ES-I3 (cell line): Measurements from ENCODE around the gene PPIP5K2.
"Not testable (repeated sequence)": the region's sequence is repeated elsewhere in the genome, so short reads cannot be mapped to it uniquely, and the experiment has no call there.

Source experiments
- H3K36me3 ChIP-seq: 2 replicates; pipeline ENCODE4 v1.6.1; 2013; ENCODE audit warnings: mild to moderate bottlenecking, low read length, control low read depth, moderate library complexity; ENCODE audit not compliant: insufficient read depth
- H3K4me1 ChIP-seq: 2 replicates; pipeline ENCODE4 v1.6.1; 2013; ENCODE audit warnings: mild to moderate bottlenecking, control low read depth, low read length; ENCODE audit not compliant: insufficient read depth
- H3K9ac ChIP-seq: 2 replicates; pipeline ENCODE4 v1.6.1; 2013; ENCODE audit warnings: low read depth, mild to moderate bottlenecking, low read length, moderate library complexity
- H3K9me3 ChIP-seq: 2 replicates; pipeline ENCODE4 v1.6.1; 2013; ENCODE audit warnings: mild to moderate bottlenecking, low read length, moderate library complexity; ENCODE audit not compliant: control insufficient read depth, insufficient read depth

PPIP5K2 gene

GRCh38 chr5:103138202-103138690 lies 18.1 kb downstream of the PPIP5K2 start:
- Histone ChIP-seq H3K9ac (no peak overlapping the region), H3K9me3 (no peaks in the 10 kb centered on the region), H3K36me3 (peaks cover 3% of the 10 kb centered on the region; the same call in 1 of the 2 replicates), H3K4me1 (no peaks in the 10 kb centered on the region)

- no peaks in the 10 kb centered on the region for H3K9me3 ChIP-seq
- peaks cover 3% of the 10 kb centered on the region; the same call in 1 of the 2 replicates for H3K36me3 ChIP-seq
- no peak overlapping the region for H3K9ac ChIP-seq
- no peaks in the 10 kb centered on the region for H3K4me1 ChIP-seq
Measured at GRCh38 chr5:103139264-103139865, 19.3 kb downstream of the PPIP5K2 start.

- H3K4me1 ChIP-seq, H3K9ac ChIP-seq: not testable (repeated sequence)
Measured at GRCh38 chr5:103142132-103142531, 22.0 kb downstream of the PPIP5K2 start.

GRCh38 chr5:103145196-103145595 lies 25.1 kb downstream of the PPIP5K2 start:
- H3K4me1 ChIP-seq: no peaks in the 10 kb centered on the region
- no peaks in the 10 kb centered on the region for H3K36me3 ChIP-seq
- no peak overlapping the region for H3K9ac ChIP-seq
- no peaks in the 10 kb centered on the region for H3K9me3 ChIP-seq

More at GRCh38 chr5:103142132-103142531, 22.0 kb downstream of the PPIP5K2 start:
- H3K9me3 ChIP-seq, H3K36me3 ChIP-seq: not testable (repeated sequence)

GRCh38 chr5:103148213-103148612 lies 28.1 kb downstream of the PPIP5K2 start:
- H3K9ac ChIP-seq: no peak overlapping the region
- H3K36me3 ChIP-seq: no peaks in the 10 kb centered on the region
- no peaks in the 10 kb centered on the region for H3K9me3 ChIP-seq
- no peaks in the 10 kb centered on the region for H3K4me1 ChIP-seq

GRCh38 chr5:103151156-103151555 lies 31.1 kb downstream of the PPIP5K2 start:
- Histone ChIP-seq H3K4me1 (no peaks in the 10 kb centered on the region), H3K9ac (no peak overlapping the region), H3K36me3 (no peaks in the 10 kb centered on the region), H3K9me3 (no peaks in the 10 kb centered on the region)

- 0 out of 2 replicates have a peak, but pooled peaks cover 3% of the 10 kb centered on the region for H3K36me3 ChIP-seq
Measured at GRCh38 chr5:103166706-103167105, 46.6 kb downstream of the PPIP5K2 start.

GRCh38 chr5:103174147-103174546 lies 54.0 kb downstream of the PPIP5K2 start:
- Histone ChIP-seq H3K4me1 (no peaks in the 10 kb centered on the region), H3K9me3 (no peaks in the 10 kb centered on the region), H3K9ac (no peak overlapping the region), H3K36me3 (no peaks in the 10 kb centered on the region)

More at GRCh38 chr5:103166706-103167105, 46.6 kb downstream of the PPIP5K2 start:
- H3K9me3 ChIP-seq: no peaks in the 10 kb centered on the region
- no peaks in the 10 kb centered on the region for H3K4me1 ChIP-seq
- H3K9ac ChIP-seq: no peak overlapping the region

GRCh38 chr5:103177543-103177942 lies 57.4 kb downstream of the PPIP5K2 start:
- Histone ChIP-seq H3K36me3 (no peaks in the 10 kb centered on the region), H3K9ac (no peak overlapping the region), H3K4me1 (no peaks in the 10 kb centered on the region), H3K9me3 (no peaks in the 10 kb centered on the region)

GRCh38 chr5:103178167-103178566 lies 58.1 kb downstream of the PPIP5K2 start:
- no peaks in the 10 kb centered on the region for H3K36me3 ChIP-seq

GRCh38 chr5:103186152-103186551 lies 66.1 kb downstream of the PPIP5K2 start:
- no peaks in the 10 kb centered on the region for H3K4me1 ChIP-seq
- H3K9me3 ChIP-seq: no peaks in the 10 kb centered on the region
- H3K36me3 ChIP-seq: peaks cover 2% of the 10 kb centered on the region; the same call in 1 of the 2 replicates
- no peak overlapping the region for H3K9ac ChIP-seq

More at GRCh38 chr5:103178167-103178566, 58.1 kb downstream of the PPIP5K2 start:
- H3K9me3 ChIP-seq: no peaks in the 10 kb centered on the region
- H3K4me1 ChIP-seq: no peaks in the 10 kb centered on the region
- no peak overlapping the region for H3K9ac ChIP-seq

- Histone ChIP-seq H3K36me3 (peaks cover 2% of the 10 kb centered on the region; the same call in 1 of the 2 replicates), H3K9me3 (no peaks in the 10 kb centered on the region), H3K4me1 (no peaks in the 10 kb centered on the region), H3K9ac (no peak overlapping the region)
Measured at GRCh38 chr5:103188436-103188835, 68.3 kb downstream of the PPIP5K2 start.

- H3K4me1 ChIP-seq: no peaks in the 10 kb centered on the region
- H3K36me3 ChIP-seq: no peaks in the 10 kb centered on the region
- H3K9ac ChIP-seq: no peak overlapping the region
- H3K9me3 ChIP-seq: no peaks in the 10 kb centered on the region
Measured at GRCh38 chr5:103203226-103203625, 83.1 kb downstream of the PPIP5K2 start.

GRCh38 chr5:103204990-103205389 lies 84.9 kb downstream of the PPIP5K2 start:
- not testable (repeated sequence) for H3K9ac ChIP-seq, H3K4me1 ChIP-seq, H3K9me3 ChIP-seq, H3K36me3 ChIP-seq

GRCh38 chr5:103205991-103206700 lies 86.0 kb downstream of the PPIP5K2 start:
- Histone ChIP-seq H3K9ac (no peak overlapping the region), H3K36me3 (no peaks in the 10 kb centered on the region), H3K9me3 (no peaks in the 10 kb centered on the region), H3K4me1 (no peaks in the 10 kb centered on the region)
